ENCODE measurements around the gene CALHM4. TPM values are rescaled to one million over a fixed set of nuclear protein-coding genes. Genes with fewer than 3 reads are reported as not detected.
A peak's percentile ranks its signal among the peaks of the same experiment; 100 is the strongest.

The CALHM4 gene
- total RNA-seq, 6 experiments from 2014 or later: 0.24 to 0.31 (median 0.27) TPM; not detected in 3

GRCh38 chr6:116562614-116563013, 9.1 kb downstream of the CALHM4 start:
- no peak for DNase-seq
- Mint-ChIP-seq H3K4me3 (peak overlapping the region; percentile 25; the same call in 1 of the 2 replicates), H3K9me3 (no peaks in the 10 kb centered on the region), H3K27ac (peak overlapping the region; percentile 83), H3K36me3 (ENCODE audit: low read depth) (no peaks in the 10 kb centered on the region), H3K27me3 (ENCODE audit: insufficient read depth) (no peaks in the 10 kb centered on the region), H3K4me1 (ENCODE audit: low read depth) (peaks cover 100% of the 10 kb centered on the region)
- TF ChIP-seq, protein P1, sequence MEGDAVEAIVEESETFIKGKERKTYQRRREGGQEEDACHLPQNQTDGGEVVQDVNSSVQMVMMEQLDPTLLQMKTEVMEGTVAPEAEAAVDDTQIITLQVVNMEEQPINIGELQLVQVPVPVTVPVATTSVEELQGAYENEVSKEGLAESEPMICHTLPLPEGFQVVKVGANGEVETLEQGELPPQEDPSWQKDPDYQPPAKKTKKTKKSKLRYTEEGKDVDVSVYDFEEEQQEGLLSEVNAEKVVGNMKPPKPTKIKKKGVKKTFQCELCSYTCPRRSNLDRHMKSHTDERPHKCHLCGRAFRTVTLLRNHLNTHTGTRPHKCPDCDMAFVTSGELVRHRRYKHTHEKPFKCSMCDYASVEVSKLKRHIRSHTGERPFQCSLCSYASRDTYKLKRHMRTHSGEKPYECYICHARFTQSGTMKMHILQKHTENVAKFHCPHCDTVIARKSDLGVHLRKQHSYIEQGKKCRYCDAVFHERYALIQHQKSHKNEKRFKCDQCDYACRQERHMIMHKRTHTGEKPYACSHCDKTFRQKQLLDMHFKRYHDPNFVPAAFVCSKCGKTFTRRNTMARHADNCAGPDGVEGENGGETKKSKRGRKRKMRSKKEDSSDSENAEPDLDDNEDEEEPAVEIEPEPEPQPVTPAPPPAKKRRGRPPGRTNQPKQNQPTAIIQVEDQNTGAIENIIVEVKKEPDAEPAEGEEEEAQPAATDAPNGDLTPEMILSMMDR (IDR thresholded peaks at IDR 0.05): no peak

- no peaks in the 10 kb centered on the region for H3K9me3 Mint-ChIP-seq
- H3K36me3 Mint-ChIP-seq (ENCODE audit: low read depth): peaks cover 2% of the 10 kb centered on the region; the same call in 1 of the 2 replicates
- peaks cover 100% of the 10 kb centered on the region for H3K4me1 Mint-ChIP-seq (ENCODE audit: low read depth)
- TF ChIP-seq, protein P1 (IDR thresholded peaks at IDR 0.05): no peak; the same call in 1 of the 2 replicates
- peak overlapping the region; percentile 66 for H3K4me3 Mint-ChIP-seq
- no peaks in the 10 kb centered on the region for H3K27me3 Mint-ChIP-seq (ENCODE audit: insufficient read depth)
- peak overlapping the region; percentile 94 for H3K27ac Mint-ChIP-seq
- no peak for DNase-seq
These were observed 10.3 kb downstream of the CALHM4 start for GRCh38 chr6:116563830-116564229.

DNA sequence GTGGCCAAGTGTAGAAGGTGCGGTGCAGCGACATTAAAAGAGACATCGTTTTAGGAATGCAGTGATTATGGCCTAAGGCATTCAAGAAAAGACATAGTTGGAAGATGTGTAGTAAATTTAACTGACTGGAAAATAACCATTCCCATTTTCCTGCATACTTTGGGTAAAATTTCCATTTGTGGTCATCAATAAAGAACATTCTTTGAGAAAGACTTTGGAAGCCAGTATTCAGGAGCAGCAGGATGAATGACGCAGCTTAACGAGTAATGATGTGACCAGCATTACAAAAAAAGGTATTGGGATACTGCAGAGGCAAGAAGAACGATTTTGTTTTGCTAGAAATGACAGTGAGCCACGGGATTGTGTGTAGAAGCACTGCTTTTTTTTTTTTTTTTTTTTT, 10.8 kb downstream of the CALHM4 start:
- Mint-ChIP-seq H3K9me3 (no peaks in the 10 kb centered on the region), H3K27ac (peak overlapping the region; percentile 94), H3K27me3 (ENCODE audit: insufficient read depth) (no peaks in the 10 kb centered on the region), H3K36me3 (ENCODE audit: low read depth) (peaks cover 5% of the 10 kb centered on the region; the same call in 1 of the 2 replicates), H3K4me1 (ENCODE audit: low read depth) (peaks cover 100% of the 10 kb centered on the region), H3K4me3 (peak overlapping the region; percentile 66)
- DNase-seq: peak; percentile 83
- TF ChIP-seq, protein P1 (IDR thresholded peaks at IDR 0.05): no peak; the same call in 1 of the 2 replicates

DNA sequence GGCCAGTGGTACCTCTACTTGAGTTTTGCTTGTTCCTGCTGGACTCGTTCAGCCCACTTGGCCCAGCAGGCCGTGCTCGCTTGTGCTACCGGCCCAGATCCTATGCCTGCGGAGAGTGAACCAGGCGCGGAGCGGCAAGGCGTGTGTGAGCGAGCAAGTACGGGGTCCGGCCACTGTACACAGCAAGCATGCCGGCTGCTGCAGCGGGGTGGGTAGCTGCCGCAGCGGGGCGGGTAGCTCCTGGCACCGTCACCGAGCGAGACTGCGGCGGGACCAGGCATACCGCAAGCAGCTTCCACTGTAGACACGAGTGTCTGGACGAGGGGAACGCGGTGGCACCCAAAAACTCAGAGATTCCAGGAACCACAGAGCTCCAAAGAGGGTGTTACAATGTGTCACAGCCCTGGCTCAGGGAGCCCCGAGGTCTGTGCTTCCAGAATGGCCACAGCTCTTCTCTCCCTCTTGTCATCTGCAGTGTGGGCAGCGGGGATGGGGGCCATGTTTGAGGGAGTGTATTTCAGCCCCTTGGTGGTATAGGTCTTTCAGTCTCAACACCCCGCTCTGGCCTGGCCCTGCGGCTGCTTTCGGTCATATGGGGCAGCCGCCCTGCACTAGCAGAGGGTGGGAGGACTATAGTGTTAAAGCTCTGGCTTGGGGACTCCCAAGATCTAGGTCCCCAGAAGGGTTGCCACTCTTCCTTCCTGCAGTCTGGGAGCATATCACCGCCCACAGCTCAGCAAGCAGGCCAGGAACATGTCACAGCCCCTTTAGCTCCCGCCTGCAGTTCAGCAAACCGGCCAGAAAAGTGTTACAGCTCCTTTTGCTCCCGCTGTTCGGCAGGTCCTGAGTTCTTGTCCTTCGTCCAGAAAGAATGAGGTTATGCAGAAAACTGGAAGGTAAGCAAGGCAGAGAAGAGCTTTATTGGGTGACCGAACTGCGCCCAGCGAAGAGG, 11.6 kb downstream of the CALHM4 start:
- Mint-ChIP-seq H3K27me3 (ENCODE audit: insufficient read depth) (no peaks in the 10 kb centered on the region), H3K9me3 (no peaks in the 10 kb centered on the region), H3K27ac (peak overlapping the region; percentile 94), H3K4me3 (peak overlapping the region; percentile 66), H3K36me3 (ENCODE audit: low read depth) (peaks cover 5% of the 10 kb centered on the region; the same call in 1 of the 2 replicates), H3K4me1 (ENCODE audit: low read depth) (peaks cover 99% of the 10 kb centered on the region)
- DNase-seq: no peak
- TF ChIP-seq, protein P1 (IDR thresholded peaks at IDR 0.05): no peak

DNA sequence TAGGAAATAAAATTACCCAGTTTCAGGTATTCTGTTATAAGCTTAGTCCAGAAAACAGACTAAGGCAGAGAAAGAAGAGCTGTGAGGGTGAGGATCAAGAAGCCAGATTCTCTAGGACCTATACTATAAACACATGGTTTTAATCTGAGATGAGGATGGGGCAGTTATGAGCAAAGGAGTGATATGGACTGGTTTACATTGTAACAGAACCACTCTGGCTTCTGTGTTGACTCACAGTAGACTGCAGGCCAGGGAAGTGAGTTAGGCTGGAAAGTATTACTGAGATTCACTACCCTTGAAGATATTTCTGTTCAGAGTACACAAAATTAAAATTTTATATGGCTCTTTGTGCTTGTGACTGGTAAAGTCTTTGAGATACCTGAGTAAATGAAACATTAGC, 14.6 kb downstream of the CALHM4 start:
- peak; percentile 68 for DNase-seq
- peaks cover 4% of the 10 kb centered on the region; the same call in 1 of the 2 replicates for H3K27me3 Mint-ChIP-seq (ENCODE audit: insufficient read depth)
- H3K4me3 Mint-ChIP-seq: peak overlapping the region; percentile 40
- TF ChIP-seq, protein P1 (IDR thresholded peaks at IDR 0.05): no peak
- peaks cover 76% of the 10 kb centered on the region for H3K4me1 Mint-ChIP-seq (ENCODE audit: low read depth)
- peak overlapping the region; percentile 84 for H3K27ac Mint-ChIP-seq
- H3K9me3 Mint-ChIP-seq: no peaks in the 10 kb centered on the region
- H3K36me3 Mint-ChIP-seq (ENCODE audit: low read depth): peaks cover 18% of the 10 kb centered on the region

Measured in HFFc6 (cell line).